Right kidney (tissue), 1 donor: Measurements from ENCODE around the gene DPP6.
A peak's percentile ranks its signal among the peaks of the same experiment; 100 is the strongest.

Experiments used
- DNase-seq: peaks from one replicate; pipeline ENCODE4 v3.0.0-alpha.2; 2016

The DPP6 gene

GRCh38 chr7:154720016-154720415, 667.8 kb downstream of the DPP6 start:
- DNase-seq = no peak

- no peak for DNase-seq
Observed at GRCh38 chr7:154721086-154721485, 668.9 kb downstream of the DPP6 start.

GRCh38 chr7:154726368-154726767, 674.2 kb downstream of the DPP6 start:
- no peak for DNase-seq

- no peak for DNase-seq
Observed at GRCh38 chr7:154729056-154729455, 676.9 kb downstream of the DPP6 start.

- DNase-seq = no peak
Observed at GRCh38 chr7:154735766-154736165, 683.6 kb downstream of the DPP6 start.

GRCh38 chr7:154736389-154736788, 684.2 kb downstream of the DPP6 start:
- no peak for DNase-seq

GRCh38 chr7:154738216-154738615, 686.0 kb downstream of the DPP6 start:
- DNase-seq = no peak

GRCh38 chr7:154741131-154741530, 688.9 kb downstream of the DPP6 start:
- no peak for DNase-seq

- DNase-seq = no peak
Observed at GRCh38 chr7:154743206-154743605, 691.0 kb downstream of the DPP6 start.

GRCh38 chr7:154744256-154744860, 692.2 kb downstream of the DPP6 start:
- DNase-seq = no peak

GRCh38 chr7:154744861-154745258, 692.7 kb downstream of the DPP6 start:
- no peak for DNase-seq

GRCh38 chr7:154746571-154747360, 694.6 kb downstream of the DPP6 start:
- no peak for DNase-seq

GRCh38 chr7:154748089-154748786, 696.0 kb downstream of the DPP6 start:
- no peak for DNase-seq

GRCh38 chr7:154750353-154750801, 698.2 kb downstream of the DPP6 start:
- DNase-seq = no peak

- no peak for DNase-seq
Observed at GRCh38 chr7:154753226-154753625, 701.0 kb downstream of the DPP6 start.

- no peak for DNase-seq
Observed at GRCh38 chr7:154757756-154758155, 705.6 kb downstream of the DPP6 start.

- no peak for DNase-seq
Observed at GRCh38 chr7:154759989-154760388, 707.8 kb downstream of the DPP6 start.

GRCh38 chr7:154765118-154765517, 712.9 kb downstream of the DPP6 start:
- no peak for DNase-seq

- DNase-seq = peak; percentile 17
Observed at GRCh38 chr7:154767142-154767541, 714.9 kb downstream of the DPP6 start.

GRCh38 chr7:154767821-154768415, 715.7 kb downstream of the DPP6 start:
- DNase-seq = no peak

- DNase-seq = no peak
Observed at GRCh38 chr7:154769001-154769400, 716.8 kb downstream of the DPP6 start.

GRCh38 chr7:154769527-154769926, 717.3 kb downstream of the DPP6 start:
- no peak for DNase-seq

- no peak for DNase-seq
Observed at GRCh38 chr7:154770361-154770760, 718.2 kb downstream of the DPP6 start.
